Stimulated activated naive B cell treated with anti-CD40 and anti-IgM and Interleukin-4, amounts not matched to agents 10 μg/mL and 1 μg/mL and 100 μg/mL, for 72 hours (primary cell): Measurements from ENCODE around the gene EXT2.
A peak's percentile ranks its signal among the peaks of the same experiment; 100 is the strongest.

ENCODE experiments used
- ATAC-seq, 2 donors: fragments of 150-1000 bp; cut with Tn5 transposase; replicated peaks; 2 replicates each; pipeline ENCODE4 v1.10.0; 2021; ENCODE audit warnings: moderate library complexity in 1 of 2
- DNase-seq: peaks from one replicate; pipeline ENCODE4 v3.0.0; 2021
- H3K27ac Mint-ChIP-seq: one replicate; pipeline ENCODE4 v1.8.0; 2022; ENCODE audit warnings: mild to moderate bottlenecking, mixed read lengths
- H3K27me3 Mint-ChIP-seq, 2 donors: one replicate each; pipeline ENCODE4 v1.8.0; 2022; ENCODE audit warnings: mixed read lengths in 2 of 2
- H3K36me3 Mint-ChIP-seq, 2 donors: one replicate each; pipeline ENCODE4 v1.8.0; 2022; ENCODE audit warnings: mixed read lengths in 2 of 2, mild to moderate bottlenecking in 1 of 2
- H3K4me1 Mint-ChIP-seq, 2 donors: one replicate each; pipeline ENCODE4 v1.8.0; 2022; ENCODE audit warnings: mixed read lengths in 2 of 2, mild to moderate bottlenecking in 1 of 2
- H3K4me3 Mint-ChIP-seq, 2 donors: one replicate each; pipeline ENCODE4 v1.8.0; 2022; ENCODE audit warnings: mild to moderate bottlenecking in 2 of 2, mixed read lengths in 2 of 2, moderate library complexity in 1 of 2
- H3K9me3 Mint-ChIP-seq, 2 donors: one replicate each; pipeline ENCODE4 v1.8.0; 2022; ENCODE audit warnings: mixed read lengths in 2 of 2, mild to moderate bottlenecking in 1 of 2

The EXT2 gene

GRCh38 chr11:44072757-44073658 lies 22.5 kb upstream of the EXT2 start:
- DNase-seq (no peak), ATAC-seq (no peak)
- no peaks in the 10 kb centered on the region for H3K27me3 Mint-ChIP-seq
- peaks cover 5 to 6% of the 10 kb centered on the region in 2 donors for H3K4me1 Mint-ChIP-seq
- no peak overlapping the region for H3K4me3 Mint-ChIP-seq
- H3K36me3 Mint-ChIP-seq = peaks cover 27 to 70% of the 10 kb centered on the region in 2 donors
- no peak overlapping the region for H3K27ac Mint-ChIP-seq
- no peaks in the 10 kb centered on the region for H3K9me3 Mint-ChIP-seq

GRCh38 chr11:44078794-44079193 lies 16.7 kb upstream of the EXT2 start:
- Mint-ChIP-seq H3K27ac (no peak overlapping the region), H3K9me3 (no peaks in the 10 kb centered on the region), H3K27me3 (no peaks in the 10 kb centered on the region), H3K4me3 (no peak overlapping the region), H3K4me1 (no peaks in the 10 kb centered on the region), H3K36me3 (peaks cover 32 to 64% of the 10 kb centered on the region in 2 donors)
- ATAC-seq (no peak), DNase-seq (no peak)

GRCh38 chr11:44079376-44079775 lies 16.1 kb upstream of the EXT2 start:
- DNase-seq (no peak), ATAC-seq (no peak)
- no peak overlapping the region for H3K27ac Mint-ChIP-seq
- H3K36me3 Mint-ChIP-seq = peaks cover 37 to 70% of the 10 kb centered on the region in 2 donors
- no peak overlapping the region for H3K4me3 Mint-ChIP-seq
- no peaks in the 10 kb centered on the region for H3K9me3 Mint-ChIP-seq
- H3K4me1 Mint-ChIP-seq = no peaks in the 10 kb centered on the region
- H3K27me3 Mint-ChIP-seq = no peaks in the 10 kb centered on the region

GRCh38 chr11:44080951-44081350 lies 14.5 kb upstream of the EXT2 start:
- Mint-ChIP-seq H3K36me3 (peaks cover 31 to 70% of the 10 kb centered on the region in 2 donors), H3K9me3 (peaks cover 4% of the 10 kb centered on the region in 2 donors), H3K27me3 (no peaks in the 10 kb centered on the region), H3K4me3 (no peak overlapping the region), H3K4me1 (no peaks in the 10 kb centered on the region), H3K27ac (no peak overlapping the region)
- ATAC-seq (no peak), DNase-seq (no peak)

- Mint-ChIP-seq H3K27me3 (no peaks in the 10 kb centered on the region), H3K4me1 (no peaks in the 10 kb centered on the region), H3K4me3 (no peak overlapping the region), H3K27ac (no peak overlapping the region), H3K9me3 (peaks cover 4% of the 10 kb centered on the region in 2 donors), H3K36me3 (peaks cover 27 to 63% of the 10 kb centered on the region in 2 donors)
- no peak for ATAC-seq
- DNase-seq = no peak
These were observed 12.8 kb upstream of the EXT2 start for GRCh38 chr11:44082645-44083044.

- H3K9me3 Mint-ChIP-seq = peaks cover 4% of the 10 kb centered on the region in 2 donors
These were observed 12.0 kb upstream of the EXT2 start for GRCh38 chr11:44083433-44083832.

GRCh38 chr11:44083906-44084305 lies 11.6 kb upstream of the EXT2 start:
- peaks cover 28 to 66% of the 10 kb centered on the region in 2 donors for H3K36me3 Mint-ChIP-seq
- no peaks in the 10 kb centered on the region for H3K27me3 Mint-ChIP-seq
- DNase-seq (no peak), ATAC-seq (no peak)
- H3K27ac Mint-ChIP-seq = peak overlapping the region; percentile 9
- H3K4me3 Mint-ChIP-seq = no peak overlapping the region
- no peaks in the 10 kb centered on the region for H3K4me1 Mint-ChIP-seq
- peaks cover 4% of the 10 kb centered on the region in 2 donors for H3K9me3 Mint-ChIP-seq

More at GRCh38 chr11:44083433-44083832, 12.0 kb upstream of the EXT2 start:
- Mint-ChIP-seq H3K4me3 (no peak overlapping the region), H3K36me3 (peaks cover 27 to 63% of the 10 kb centered on the region in 2 donors), H3K27ac (no peak overlapping the region), H3K4me1 (no peaks in the 10 kb centered on the region), H3K27me3 (no peaks in the 10 kb centered on the region)
- DNase-seq (no peak), ATAC-seq (no peak)

- Mint-ChIP-seq H3K27me3 (no peaks in the 10 kb centered on the region), H3K9me3 (peaks cover 4% of the 10 kb centered on the region in 2 donors), H3K4me1 (no peaks in the 10 kb centered on the region), H3K4me3 (no peak overlapping the region), H3K36me3 (peaks cover 28 to 60% of the 10 kb centered on the region in 2 donors), H3K27ac (no peak overlapping the region)
- no peak for ATAC-seq
- no peak for DNase-seq
These were observed 10.1 kb upstream of the EXT2 start for GRCh38 chr11:44085330-44085729.

GRCh38 chr11:44088377-44088776 lies 7.1 kb upstream of the EXT2 start:
- no peaks in the 10 kb centered on the region for H3K4me1 Mint-ChIP-seq
- DNase-seq (no peak), ATAC-seq (no peak)
- peaks cover 4% of the 10 kb centered on the region in 2 donors for H3K9me3 Mint-ChIP-seq
- H3K27ac Mint-ChIP-seq = no peak overlapping the region
- H3K27me3 Mint-ChIP-seq = no peaks in the 10 kb centered on the region
- H3K36me3 Mint-ChIP-seq = peaks cover 24 to 42% of the 10 kb centered on the region in 2 donors
- H3K4me3 Mint-ChIP-seq = no peak overlapping the region

GRCh38 chr11:44088871-44089270 lies 6.6 kb upstream of the EXT2 start:
- H3K9me3 Mint-ChIP-seq = peaks cover 4% of the 10 kb centered on the region in 2 donors
- no peak overlapping the region for H3K27ac Mint-ChIP-seq
- DNase-seq = no peak
- H3K36me3 Mint-ChIP-seq = peaks cover 19 to 37% of the 10 kb centered on the region in 2 donors
- H3K4me3 Mint-ChIP-seq = no peak overlapping the region
- H3K27me3 Mint-ChIP-seq = no peaks in the 10 kb centered on the region
- ATAC-seq = no peak
- no peaks in the 10 kb centered on the region for H3K4me1 Mint-ChIP-seq

GRCh38 chr11:44090539-44090938 lies 4.9 kb upstream of the EXT2 start:
- no peaks in the 10 kb centered on the region for H3K27me3 Mint-ChIP-seq
- H3K36me3 Mint-ChIP-seq = peaks cover 12 to 24% of the 10 kb centered on the region in 2 donors
- ATAC-seq = no peak
- H3K27ac Mint-ChIP-seq = no peak overlapping the region
- no peak for DNase-seq
- peaks cover 7 to 15% of the 10 kb centered on the region in 2 donors for H3K4me1 Mint-ChIP-seq
- H3K4me3 Mint-ChIP-seq = no peak overlapping the region
- H3K9me3 Mint-ChIP-seq = peaks cover 2 to 3% of the 10 kb centered on the region in 2 donors

- Mint-ChIP-seq H3K27ac (no peak overlapping the region), H3K4me1 (peaks cover 18 to 33% of the 10 kb centered on the region in 2 donors), H3K36me3 (peaks cover 3 to 4% of the 10 kb centered on the region in 2 donors), H3K27me3 (no peaks in the 10 kb centered on the region), H3K4me3 (no peak overlapping the region), H3K9me3 (no peaks in the 10 kb centered on the region)
- DNase-seq (peak; percentile 45), ATAC-seq (peak in 1 of 2 donors; percentile 48)
These were observed 1.1 kb upstream of the EXT2 start for GRCh38 chr11:44094260-44094868.

- H3K4me3 Mint-ChIP-seq = peak overlapping the region; percentile 87
- no peaks in the 10 kb centered on the region for H3K27me3 Mint-ChIP-seq
- peaks cover 8 to 14% of the 10 kb centered on the region in 2 donors for H3K36me3 Mint-ChIP-seq
- peak overlapping the region; percentile 42 for H3K27ac Mint-ChIP-seq
- DNase-seq (no peak), ATAC-seq (peak in 1 of 2 donors; percentile 16)
- peaks cover 23 to 33% of the 10 kb centered on the region in 2 donors for H3K4me1 Mint-ChIP-seq
- H3K9me3 Mint-ChIP-seq = no peaks in the 10 kb centered on the region
These were observed 1.1 kb downstream of the EXT2 start for GRCh38 chr11:44096360-44097185.

- Mint-ChIP-seq H3K36me3 (peaks cover 8 to 14% of the 10 kb centered on the region in 2 donors), H3K27me3 (no peaks in the 10 kb centered on the region), H3K4me3 (no peak overlapping the region), H3K4me1 (peaks cover 25 to 40% of the 10 kb centered on the region in 2 donors), H3K9me3 (no peaks in the 10 kb centered on the region), H3K27ac (no peak overlapping the region)
- no peak for ATAC-seq
- no peak for DNase-seq
These were observed 2.3 kb downstream of the EXT2 start for GRCh38 chr11:44097821-44098220.
